HCT116 (cell line): ENCODE results near the gene LSM11. TPM values are rescaled to one million over a fixed set of nuclear protein-coding genes. Genes with fewer than 3 reads are reported as not detected.

Experiments
- ATAC-seq: fragments of 200-7000 bp; cut with Tn5 transposase; 2 replicates; pipeline ENCODE4 v1.9.1; 2020; ENCODE audit warnings: mild to moderate bottlenecking, moderate library complexity
- BruUV-seq: library from RNA; stranded (reverse); fragments of 400-500 nt; replicated peaks from 2 replicates; lab custom pipeline; 2021; lab: Mats Ljungman, UMichigan
- CTCF ChIA-PET: fragments of 300-600 bp; sonication (Branson Sonifier 250); formaldehyde crosslinking; loops from one replicate; lab custom pipeline; 2021; ENCODE audit warnings: antibody characterized with exemption; lab: Charles Lee
- POLR2A ChIA-PET: fragments of 300-600, 350-600 bp; sonication (Branson Sonifier 250); formaldehyde crosslinking; loops from one replicate; lab custom pipeline; 2021; ENCODE audit warnings: antibody characterized with exemption; lab: Charles Lee
- RAD21 ChIA-PET, 2 experiments: fragments of 300-600 bp; sonication (Branson Sonifier 250); formaldehyde crosslinking; loops; one replicate each; lab custom pipeline; 2023; ENCODE audit warnings: low total read pairs in 2 of 2; ENCODE audit not compliant: uncharacterized antibody in 2 of 2, unreplicated experiment in 2 of 2, low non-redundant PET in 1 of 2; lab: Charles Lee
- DNase-seq: peaks from one replicate; pipeline ENCODE4 v3.0.0-alpha.2; 2010; ENCODE audit warnings: low read depth, low spot score
- H2AFZ ChIP-seq: fragments of 200-600 bp; shearing (Covaris generic), sonication (generic); 2 replicates; pipeline ENCODE4 v1.6.1; 2017; ENCODE audit warnings: low read depth, mixed run types, mixed read lengths, antibody characterized with exemption, low read length; ENCODE audit not compliant: poor library complexity, severe bottlenecking
- H3K27ac ChIP-seq: 2 replicates; pipeline ENCODE4 v1.5.1; 2012; ENCODE audit warnings: low read depth, low read length
- H3K27me3 ChIP-seq: fragments of 200-600 bp; sonication (generic); 2 replicates; pipeline ENCODE4 v1.6.1; 2016; ENCODE audit warnings: mixed run types, low read length, mixed read lengths; ENCODE audit not compliant: insufficient read depth
- H3K36me3 ChIP-seq, 2 experiments: fragments of 200-500 bp in 1 of 2; fragments of 200-600 bp in 1 of 2; sonication (Bioruptor generic) in 1 of 2; sonication (generic) in 1 of 2; 2 replicates each; pipeline versions ENCODE4 v1.5.1 to v1.6.1; 2014 to 2016; ENCODE audit warnings: low read length in 2 of 2, inconsistent platforms in 1 of 2, mixed read lengths in 1 of 2, mixed run types in 1 of 2; ENCODE audit not compliant: insufficient read depth in 2 of 2, control insufficient read depth in 1 of 2
- H3K4me1 ChIP-seq, 2 experiments: fragments of 200-600 bp in 1 of 2; sonication (generic) in 1 of 2; 2 replicates each; pipeline versions ENCODE4 v1.5.1 to v1.6.1; 2012 to 2017; ENCODE audit warnings: low read length in 2 of 2, inconsistent platforms in 1 of 2, mild to moderate bottlenecking in 1 of 2, mixed read lengths in 1 of 2, mixed run types in 1 of 2, moderate library complexity in 1 of 2; ENCODE audit not compliant: insufficient read depth in 2 of 2, control insufficient read depth in 1 of 2
- H3K4me2 ChIP-seq: fragments of 200-600 bp; sonication (generic); 2 replicates; pipeline ENCODE4 v1.6.1; 2017; ENCODE audit warnings: mixed run types, low read length, mixed read lengths
- H3K4me3 ChIP-seq, 2 experiments: fragments of 200-600 bp in 1 of 2; sonication (generic) in 1 of 2; replicated peaks in 1 of 2; 2 replicates each; pipeline ENCODE4 v1.5.1; 2011 to 2016; ENCODE audit warnings: low read length in 2 of 2, control low read depth in 1 of 2, low read depth in 1 of 2, mild to moderate bottlenecking in 1 of 2, mixed read lengths in 1 of 2, mixed run types in 1 of 2
- H3K79me2 ChIP-seq: fragments of 200-600 bp; sonication (generic); 2 replicates; pipeline ENCODE4 v1.6.1; 2017; ENCODE audit warnings: mild to moderate bottlenecking, mixed run types, low read length, moderate library complexity, mixed read lengths; ENCODE audit not compliant: insufficient read depth
- H3K9ac ChIP-seq: fragments of 200-600 bp; sonication (generic); 2 replicates; pipeline ENCODE4 v1.6.1; 2016; ENCODE audit warnings: low read length, mixed read lengths
- H3K9me2 ChIP-seq: fragments of 200-600 bp; sonication (generic), shearing (Covaris generic); 2 replicates; pipeline ENCODE4 v1.6.1; 2017; ENCODE audit warnings: mixed run types, mild to moderate bottlenecking, moderate library complexity; ENCODE audit not compliant: insufficient read depth
- H3K9me3 ChIP-seq, 2 experiments: fragments of 200-500 bp in 1 of 2; fragments of 200-600 bp in 1 of 2; sonication (Bioruptor generic) in 1 of 2; sonication (generic) in 1 of 2; 2 replicates each; pipeline ENCODE4 v1.6.1; 2014 to 2017; ENCODE audit warnings: low read length in 2 of 2, mixed read lengths in 2 of 2, inconsistent platforms in 1 of 2, low read depth in 1 of 2, mild to moderate bottlenecking in 1 of 2, mixed run types in 1 of 2, moderate library complexity in 1 of 2; ENCODE audit not compliant: control insufficient read depth in 1 of 2, insufficient read depth in 1 of 2
- H4K20me1 ChIP-seq: fragments of 200-600 bp; sonication (generic), shearing (Covaris generic); 2 replicates; pipeline ENCODE4 v1.6.1; 2017; ENCODE audit warnings: mixed run types, mild to moderate bottlenecking, moderate library complexity; ENCODE audit not compliant: insufficient read depth
- CBX3 ChIP-seq: IDR thresholded peaks from 2 replicates; pipeline ENCODE4 v1.6.1; 2012; ENCODE audit warnings: low read depth
- CEBPB ChIP-seq: IDR thresholded peaks from 2 replicates; pipeline ENCODE4 v1.6.1; 2012; ENCODE audit warnings: low read depth
- EZH2 ChIP-seq: fragments of 200-600 bp; sonication (generic); IDR thresholded peaks from 2 replicates; pipeline ENCODE4 v1.6.1; 2017; ENCODE audit warnings: antibody characterized with exemption, mixed run types
- JUND ChIP-seq: IDR thresholded peaks from 2 replicates; pipeline ENCODE4 v1.6.1; 2012
- POLR2A ChIP-seq: IDR thresholded peaks from 2 replicates; pipeline ENCODE4 v1.7.0; 2011; ENCODE audit warnings: borderline replicate concordance; ENCODE audit not compliant: insufficient read depth, insufficient read length; ENCODE audit errors: extremely low read depth
- POLR2AphosphoS5 ChIP-seq: IDR thresholded peaks from 2 replicates; pipeline ENCODE4 v1.6.1; 2011; ENCODE audit warnings: mild to moderate bottlenecking, low read depth, low read length, moderate library complexity
- SRF ChIP-seq: IDR thresholded peaks from 2 replicates; pipeline ENCODE4 v1.6.1; 2012; ENCODE audit warnings: low read depth
- TCF7L2 ChIP-seq: IDR thresholded peaks from 2 replicates; pipeline ENCODE4 v1.7.0; 2011; ENCODE audit warnings: borderline replicate concordance, inconsistent platforms; ENCODE audit not compliant: insufficient read depth, insufficient read length; ENCODE audit errors: extremely low read depth
- intact Hi-C: fragments of 100-400 bp; cut with micrococcal nuclease; formaldehyde crosslinking; loops from 2 replicates; pipeline ENCODE4 v1.10.0; 2022
- total RNA-seq: library from RNA; stranded (reverse); gene quantifications from one replicate; pipeline ENCODE4 v1.2.1, GENCODE V29; 2021; ENCODE audit not compliant: unreplicated experiment
- TF ChIP-seq, protein P1 (sequence below): IDR thresholded peaks from 2 replicates; pipeline ENCODE4 v1.6.1; 2012; ENCODE audit warnings: low read depth
- TF ChIP-seq, protein P2 (sequence below): IDR thresholded peaks from 2 replicates; pipeline ENCODE4 v1.6.1; 2012

The LSM11 gene
- total RNA-seq, 1 experiment from 2014 or later = 6.2 TPM

DNA sequence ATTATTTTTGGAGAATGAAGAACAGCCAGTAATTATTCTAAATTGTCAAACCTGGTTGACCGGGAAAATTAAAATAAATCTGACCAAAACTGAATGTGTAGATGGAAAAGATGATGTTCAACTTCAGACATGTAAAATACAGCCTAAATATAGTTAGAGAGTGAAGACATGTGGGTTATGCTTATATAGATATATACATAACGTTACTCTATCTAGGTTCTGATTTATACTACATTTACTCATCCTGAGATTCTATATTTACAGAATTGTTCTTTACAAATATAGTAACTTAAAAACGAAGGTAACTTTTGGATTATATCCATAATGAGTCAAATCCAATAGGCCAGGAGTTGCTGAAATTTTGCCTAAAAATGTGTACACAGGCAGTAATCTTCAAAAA is 33.1 kb upstream of the LSM11 start:
- Histone ChIP-seq H3K27ac (no peak overlapping the region), H3K9ac (no peak overlapping the region), H3K79me2 (no peaks in the 10 kb centered on the region), H3K4me1 (no peaks in the 10 kb centered on the region), H3K27me3 (no peaks in the 10 kb centered on the region), H3K9me2 (no peaks in the 10 kb centered on the region), H3K36me3 (no peaks in the 10 kb centered on the region), H3K4me2 (no peak overlapping the region), H3K4me3 (no peak overlapping the region)
- DNase-seq (no peak), ATAC-seq (no peak)
- ChIA-PET CTCF (no interaction called here), RAD21 (no interaction called here)
- intact Hi-C loops = loop anchor here (10.0 kb wide), 1 partner anchor 236 kb away; no protein-coding TSS in a partner anchor
- TF ChIP-seq EZH2 (no peak), TCF7L2 (no peak), CBX3 (no peak), POLR2AphosphoS5 (no peak), POLR2A (no peak), SRF (no peak), JUND (no peak), CEBPB (no peak)
- TF ChIP-seq, protein P1, sequence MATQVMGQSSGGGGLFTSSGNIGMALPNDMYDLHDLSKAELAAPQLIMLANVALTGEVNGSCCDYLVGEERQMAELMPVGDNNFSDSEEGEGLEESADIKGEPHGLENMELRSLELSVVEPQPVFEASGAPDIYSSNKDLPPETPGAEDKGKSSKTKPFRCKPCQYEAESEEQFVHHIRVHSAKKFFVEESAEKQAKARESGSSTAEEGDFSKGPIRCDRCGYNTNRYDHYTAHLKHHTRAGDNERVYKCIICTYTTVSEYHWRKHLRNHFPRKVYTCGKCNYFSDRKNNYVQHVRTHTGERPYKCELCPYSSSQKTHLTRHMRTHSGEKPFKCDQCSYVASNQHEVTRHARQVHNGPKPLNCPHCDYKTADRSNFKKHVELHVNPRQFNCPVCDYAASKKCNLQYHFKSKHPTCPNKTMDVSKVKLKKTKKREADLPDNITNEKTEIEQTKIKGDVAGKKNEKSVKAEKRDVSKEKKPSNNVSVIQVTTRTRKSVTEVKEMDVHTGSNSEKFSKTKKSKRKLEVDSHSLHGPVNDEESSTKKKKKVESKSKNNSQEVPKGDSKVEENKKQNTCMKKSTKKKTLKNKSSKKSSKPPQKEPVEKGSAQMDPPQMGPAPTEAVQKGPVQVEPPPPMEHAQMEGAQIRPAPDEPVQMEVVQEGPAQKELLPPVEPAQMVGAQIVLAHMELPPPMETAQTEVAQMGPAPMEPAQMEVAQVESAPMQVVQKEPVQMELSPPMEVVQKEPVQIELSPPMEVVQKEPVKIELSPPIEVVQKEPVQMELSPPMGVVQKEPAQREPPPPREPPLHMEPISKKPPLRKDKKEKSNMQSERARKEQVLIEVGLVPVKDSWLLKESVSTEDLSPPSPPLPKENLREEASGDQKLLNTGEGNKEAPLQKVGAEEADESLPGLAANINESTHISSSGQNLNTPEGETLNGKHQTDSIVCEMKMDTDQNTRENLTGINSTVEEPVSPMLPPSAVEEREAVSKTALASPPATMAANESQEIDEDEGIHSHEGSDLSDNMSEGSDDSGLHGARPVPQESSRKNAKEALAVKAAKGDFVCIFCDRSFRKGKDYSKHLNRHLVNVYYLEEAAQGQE = no peak
- TF ChIP-seq, protein P2, sequence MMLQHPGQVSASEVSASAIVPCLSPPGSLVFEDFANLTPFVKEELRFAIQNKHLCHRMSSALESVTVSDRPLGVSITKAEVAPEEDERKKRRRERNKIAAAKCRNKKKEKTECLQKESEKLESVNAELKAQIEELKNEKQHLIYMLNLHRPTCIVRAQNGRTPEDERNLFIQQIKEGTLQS = no peak
- TF ChIP-seq, all 23 proteins: peak for 0
- BruUV-seq = no TSS peak
- POLR2A ChIA-PET = no interaction called here
- no peak overlapping the region for H2AFZ ChIP-seq
- H3K9me3 ChIP-seq = no peaks in the 10 kb centered on the region
- H4K20me1 ChIP-seq = no peaks in the 10 kb centered on the region
